ENCODE data around the gene IL24.

- TF ChIP-seq POLR2A (IDR thresholded peaks at IDR 0.05) (no peak), CTCF (IDR thresholded peaks at IDR 0.05) (no peak)
Measured at GRCh38 chr1:206903687-206904086, 6.4 kb downstream of the IL24 start.
